Stimulated activated CD8-positive, alpha-beta memory T cell treated with anti-CD3 and anti-CD28 coated beads, Interleukin-4, amount 100 ng/mL, for 48 hours (primary cell): ENCODE results near the gene CHAF1A.

Experiments used
- DNase-seq: peaks from one replicate; pipeline ENCODE4 v3.0.0-alpha.2; 2020

Gene CHAF1A

DNA sequence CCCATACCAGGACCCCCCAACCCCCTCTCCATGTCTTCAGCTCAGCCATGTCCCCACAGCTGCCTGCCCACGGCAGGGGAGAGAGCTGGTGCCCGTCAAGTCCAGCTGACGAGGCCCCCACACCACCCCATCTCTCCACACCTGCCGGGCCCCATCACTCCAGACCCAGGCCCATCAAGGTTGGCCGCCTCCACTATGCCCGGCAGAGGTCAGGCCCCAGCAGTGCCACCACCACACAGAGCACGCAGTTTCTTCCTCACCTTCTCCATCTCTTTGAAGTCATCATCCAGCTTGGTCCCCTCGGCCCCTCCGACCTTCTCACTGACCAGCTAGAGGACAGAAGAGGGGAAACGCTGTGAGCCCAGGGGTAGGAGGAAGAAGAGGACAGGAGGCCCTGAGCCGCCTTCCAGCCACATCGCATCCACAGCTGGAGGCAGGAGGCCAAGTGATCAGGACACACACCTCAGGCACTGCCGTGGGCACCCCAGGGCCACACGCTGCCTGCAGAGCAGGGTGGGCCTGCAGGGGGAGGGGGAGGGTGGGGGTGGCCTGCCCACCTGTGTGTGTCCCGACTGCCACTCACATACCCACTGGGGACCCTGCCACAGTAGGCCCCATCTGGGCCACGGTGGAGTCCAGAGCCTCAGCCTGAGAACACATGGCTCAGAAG lies 35.6 kb upstream of the CHAF1A start:
- no peak for DNase-seq

DNA sequence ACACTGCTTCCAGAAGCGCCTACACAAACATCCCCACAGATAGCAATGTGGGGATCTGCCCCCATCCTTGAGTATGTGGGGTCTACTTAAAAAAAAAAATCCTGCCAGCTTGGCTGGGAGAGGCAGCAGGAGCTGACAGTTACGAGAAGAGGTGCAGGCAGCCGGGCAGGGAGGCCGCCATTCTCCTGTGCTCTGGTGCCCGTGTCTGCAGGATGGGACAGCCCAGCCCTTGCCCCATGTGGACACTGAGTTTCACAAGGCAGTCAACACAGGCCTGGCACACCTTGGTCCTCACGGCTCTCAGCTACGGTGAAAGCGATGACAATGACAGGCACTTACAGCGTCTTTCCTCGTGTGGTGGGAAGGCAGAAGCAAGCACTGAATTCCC lies 35.1 kb upstream of the CHAF1A start:
- DNase-seq, result no peak

DNA sequence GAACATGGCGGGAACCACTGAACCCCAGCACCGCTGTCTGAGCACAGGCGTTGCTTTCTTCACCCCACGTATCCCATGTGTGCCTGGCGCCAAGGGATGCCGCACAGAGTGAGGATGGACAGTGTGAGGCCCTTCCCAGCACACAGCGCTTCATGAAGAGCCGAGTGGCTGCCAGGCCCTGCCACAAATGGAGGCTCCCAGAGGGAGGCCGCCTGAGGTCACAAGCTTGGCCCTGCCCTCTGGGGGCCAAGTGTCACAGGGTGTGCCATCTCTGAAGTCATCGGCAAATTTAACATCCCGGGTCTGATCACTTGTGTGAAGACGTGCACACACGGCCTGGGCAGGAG lies 34.7 kb upstream of the CHAF1A start:
- DNase-seq, result no peak

DNA sequence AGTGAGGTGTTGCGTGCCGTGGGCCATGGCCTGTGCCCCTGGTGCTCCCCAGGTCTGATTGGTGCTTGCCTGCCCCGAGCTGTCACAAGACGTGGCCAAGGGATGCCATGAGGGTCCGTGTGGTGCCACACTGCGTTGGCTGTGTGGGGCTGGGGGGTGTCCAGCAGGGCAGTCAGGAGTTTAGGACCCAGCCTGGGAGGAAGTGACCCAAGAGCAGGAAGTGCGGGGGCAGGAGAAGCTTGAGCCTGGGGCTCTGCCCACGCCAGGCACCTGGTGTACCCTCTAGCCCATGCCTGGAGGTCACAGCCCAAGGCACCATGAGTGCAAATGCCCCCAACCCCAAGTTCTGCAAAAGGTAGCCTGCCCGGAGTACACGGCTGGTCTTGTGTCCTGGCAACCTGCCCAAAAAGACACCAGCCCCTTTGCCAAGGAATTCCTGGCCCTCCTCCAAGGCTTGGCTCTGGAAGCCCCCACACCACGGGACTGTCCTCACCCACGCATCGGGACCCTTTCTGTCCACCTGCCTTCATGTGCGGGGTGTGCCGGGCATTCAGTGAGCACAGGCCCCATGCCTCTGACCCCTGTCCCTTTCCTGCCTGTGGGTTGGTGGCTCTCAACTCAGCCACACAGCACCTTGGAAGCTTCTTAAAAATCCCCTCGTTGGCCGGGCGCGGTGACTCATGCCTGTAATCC lies 34.2 kb upstream of the CHAF1A start:
- DNase-seq, result no peak

DNA sequence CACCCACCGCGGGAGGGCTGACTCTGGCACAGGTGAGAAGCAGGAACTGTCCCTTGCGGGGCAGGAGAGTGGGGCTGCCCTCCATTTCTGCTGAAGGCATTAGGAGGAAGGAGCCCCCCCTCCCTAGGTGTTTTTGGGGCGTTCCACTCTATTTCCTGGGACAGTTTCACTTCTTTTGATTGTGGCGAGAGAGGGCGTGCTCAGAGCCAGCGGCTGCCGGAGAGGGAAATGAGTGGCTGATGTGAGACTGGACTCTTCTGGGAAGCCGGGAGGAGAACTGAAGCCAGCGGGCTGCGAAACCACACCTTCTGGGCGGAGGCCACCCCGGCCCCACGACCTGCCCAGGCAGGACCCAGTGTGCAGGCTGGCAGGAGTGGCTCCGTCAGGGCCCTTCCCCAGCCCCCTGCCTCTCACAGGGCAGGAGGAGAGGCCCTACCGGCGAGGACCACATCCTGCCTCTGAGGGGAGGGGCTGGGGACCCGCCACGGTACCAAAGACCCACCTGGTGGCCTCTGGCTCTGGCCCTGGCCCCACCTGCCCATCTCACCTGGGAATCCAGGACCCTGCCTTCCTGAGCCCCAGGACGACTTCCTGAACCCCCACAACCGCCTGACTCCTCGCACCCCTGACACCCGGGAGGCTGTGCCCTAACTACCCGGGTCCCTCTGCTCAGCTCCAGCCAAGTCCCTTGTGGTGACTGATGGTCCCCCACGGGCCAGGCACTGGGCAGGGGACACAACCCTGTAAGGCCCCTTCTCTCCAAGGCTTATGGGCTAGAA lies 33.1 kb upstream of the CHAF1A start:
- peak; percentile 81 for DNase-seq

DNA sequence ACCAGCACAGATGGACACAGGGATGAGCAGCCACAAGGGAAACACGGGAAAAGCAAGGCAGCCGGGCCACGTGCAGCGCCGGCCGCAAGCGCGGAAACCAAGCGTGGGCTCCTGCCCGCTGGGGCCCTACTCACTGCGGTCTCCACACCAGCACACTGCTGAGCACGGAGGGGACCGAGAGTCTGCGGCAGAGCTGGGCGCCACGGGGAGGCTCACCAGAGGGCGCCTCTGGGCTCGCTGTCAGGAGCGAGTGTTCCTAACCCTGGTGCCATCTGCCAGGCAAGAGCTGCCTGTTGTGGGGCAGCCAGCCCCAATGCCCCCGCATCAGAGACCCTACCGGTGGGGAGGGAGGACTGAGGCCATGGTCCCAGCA lies 32.6 kb upstream of the CHAF1A start:
- peak; percentile 84 for DNase-seq

DNA sequence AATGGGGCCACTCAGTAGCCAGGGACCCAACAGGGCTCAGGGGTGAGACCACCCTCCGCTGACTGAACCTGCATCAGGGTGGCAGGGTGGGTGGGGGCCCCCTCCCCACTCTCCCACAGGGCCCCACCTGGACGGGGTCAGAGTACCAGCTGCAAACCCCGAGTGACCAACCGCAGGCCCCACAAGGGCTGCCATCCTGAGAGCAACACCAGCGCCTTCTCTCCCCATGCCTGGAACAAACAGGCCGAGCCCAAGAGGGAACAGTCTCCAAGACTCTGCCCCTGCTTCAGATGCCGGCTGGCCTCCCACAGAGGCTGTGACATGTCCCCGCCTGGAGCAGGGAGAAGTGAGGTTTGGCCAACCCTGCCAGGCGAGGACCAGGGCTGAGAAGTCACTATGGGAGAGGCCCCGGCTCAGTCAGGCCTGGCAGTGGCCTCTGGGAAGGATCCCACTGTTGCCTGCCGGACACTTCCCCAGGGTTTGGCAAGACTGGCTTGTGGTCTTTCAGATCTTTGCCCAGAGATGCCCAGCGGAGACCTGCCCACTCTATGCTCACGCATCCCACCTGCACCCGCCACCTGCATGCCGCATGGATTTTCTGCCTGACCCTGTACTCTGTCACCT lies 31.9 kb upstream of the CHAF1A start:
- DNase-seq, result no peak

DNA sequence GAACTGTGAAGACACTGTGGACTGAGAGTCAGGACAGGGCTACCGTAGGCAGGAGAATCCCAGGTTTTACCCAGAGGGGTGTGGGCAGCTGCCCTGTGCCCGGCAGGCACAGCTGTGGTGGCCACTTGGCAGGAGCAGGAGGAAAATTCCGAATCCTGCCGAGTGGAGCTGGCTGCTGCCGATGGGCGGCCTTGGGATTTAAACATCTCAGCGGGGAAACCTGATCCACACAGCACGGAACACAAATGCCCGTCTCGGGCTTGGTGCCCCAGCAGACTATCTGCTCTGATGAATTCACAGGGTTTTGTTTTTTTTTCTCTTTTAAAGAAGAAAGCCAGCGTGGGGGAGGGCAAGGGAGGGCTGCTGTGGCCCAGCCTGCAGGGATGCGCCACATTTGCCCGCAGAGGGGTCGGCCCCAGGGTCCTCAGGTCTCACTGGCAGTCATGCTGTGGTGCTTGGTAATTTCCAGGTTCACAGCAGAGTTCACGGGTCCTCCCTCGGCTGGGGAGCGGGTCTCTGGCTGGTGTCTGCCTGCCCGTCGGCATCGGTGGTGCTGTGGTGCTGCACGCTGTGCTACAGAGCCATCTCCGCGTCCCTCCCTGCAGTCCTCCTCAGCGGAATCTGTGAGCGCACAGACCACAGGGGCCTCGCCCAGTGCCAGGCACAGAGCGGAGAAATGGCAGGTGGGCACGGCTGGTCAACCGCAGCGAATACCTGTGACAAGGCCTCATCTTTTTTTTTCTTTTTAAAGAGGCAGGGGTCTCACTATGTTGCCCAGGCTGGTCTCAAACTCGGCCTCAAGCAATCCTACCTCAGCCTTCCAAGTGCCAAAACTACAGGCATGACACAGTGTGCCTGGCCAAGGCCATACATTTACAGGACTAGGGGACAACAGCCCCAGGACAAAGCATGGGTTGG lies 30.9 kb upstream of the CHAF1A start:
- DNase-seq, result no peak

DNA sequence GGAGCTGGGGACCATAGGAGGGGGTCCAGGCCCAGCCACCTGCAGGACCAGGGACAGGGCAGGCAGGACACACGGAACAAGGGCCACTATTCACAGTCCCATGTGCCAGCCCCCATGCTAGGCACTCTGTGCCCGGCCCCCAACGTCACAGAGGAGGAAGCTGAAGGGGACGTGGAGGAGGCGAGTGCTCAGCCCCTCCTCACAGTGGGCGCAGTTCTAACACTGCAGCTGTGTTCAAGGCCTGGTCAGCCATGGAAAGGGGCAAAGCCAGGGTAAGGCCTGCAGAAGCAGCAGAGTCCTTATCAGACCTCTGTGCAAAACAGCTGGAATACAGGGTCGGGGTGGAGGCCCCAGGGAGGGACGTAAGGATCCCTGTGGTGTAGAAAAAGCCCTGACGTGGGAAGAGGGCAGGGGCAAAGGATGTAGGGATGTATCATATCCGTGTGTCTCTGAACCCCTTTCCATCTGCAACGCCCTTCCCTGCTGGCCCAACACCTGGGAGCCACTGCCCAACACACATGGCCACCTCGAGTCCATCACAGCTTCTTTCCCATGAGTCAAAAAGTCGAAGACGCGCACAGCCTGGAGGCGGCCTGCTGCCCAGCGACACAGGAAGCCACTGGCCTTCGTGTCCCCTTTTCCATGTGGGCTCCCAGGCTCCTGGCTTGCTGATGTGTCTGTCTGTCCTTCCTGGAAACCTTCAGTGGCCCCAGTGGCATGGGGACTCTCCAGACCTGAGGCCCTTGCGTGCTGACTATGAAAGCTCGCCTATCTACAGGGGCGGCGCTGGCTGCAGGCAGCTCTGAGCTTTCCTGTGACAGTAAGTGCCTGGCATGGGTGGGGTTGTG lies 30.1 kb upstream of the CHAF1A start:
- no peak for DNase-seq

DNA sequence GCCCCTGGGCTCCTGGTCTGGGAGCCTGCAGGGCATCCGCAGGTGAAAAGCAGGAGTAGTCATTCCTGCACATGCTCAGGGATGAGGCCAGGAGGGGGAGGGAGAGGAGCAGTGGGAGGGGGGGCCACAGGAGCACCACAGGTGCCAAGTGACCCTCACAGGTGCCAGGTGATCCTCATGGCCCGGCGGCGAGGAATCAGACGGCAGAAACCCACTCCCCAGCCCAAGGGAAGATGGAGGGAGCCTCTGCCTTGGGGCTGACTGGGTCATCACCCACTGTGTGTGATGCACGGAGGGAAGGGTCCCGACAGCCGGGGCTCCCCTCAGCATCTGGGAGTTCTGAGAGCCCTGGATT lies 29.4 kb upstream of the CHAF1A start:
- DNase-seq, result no peak

DNA sequence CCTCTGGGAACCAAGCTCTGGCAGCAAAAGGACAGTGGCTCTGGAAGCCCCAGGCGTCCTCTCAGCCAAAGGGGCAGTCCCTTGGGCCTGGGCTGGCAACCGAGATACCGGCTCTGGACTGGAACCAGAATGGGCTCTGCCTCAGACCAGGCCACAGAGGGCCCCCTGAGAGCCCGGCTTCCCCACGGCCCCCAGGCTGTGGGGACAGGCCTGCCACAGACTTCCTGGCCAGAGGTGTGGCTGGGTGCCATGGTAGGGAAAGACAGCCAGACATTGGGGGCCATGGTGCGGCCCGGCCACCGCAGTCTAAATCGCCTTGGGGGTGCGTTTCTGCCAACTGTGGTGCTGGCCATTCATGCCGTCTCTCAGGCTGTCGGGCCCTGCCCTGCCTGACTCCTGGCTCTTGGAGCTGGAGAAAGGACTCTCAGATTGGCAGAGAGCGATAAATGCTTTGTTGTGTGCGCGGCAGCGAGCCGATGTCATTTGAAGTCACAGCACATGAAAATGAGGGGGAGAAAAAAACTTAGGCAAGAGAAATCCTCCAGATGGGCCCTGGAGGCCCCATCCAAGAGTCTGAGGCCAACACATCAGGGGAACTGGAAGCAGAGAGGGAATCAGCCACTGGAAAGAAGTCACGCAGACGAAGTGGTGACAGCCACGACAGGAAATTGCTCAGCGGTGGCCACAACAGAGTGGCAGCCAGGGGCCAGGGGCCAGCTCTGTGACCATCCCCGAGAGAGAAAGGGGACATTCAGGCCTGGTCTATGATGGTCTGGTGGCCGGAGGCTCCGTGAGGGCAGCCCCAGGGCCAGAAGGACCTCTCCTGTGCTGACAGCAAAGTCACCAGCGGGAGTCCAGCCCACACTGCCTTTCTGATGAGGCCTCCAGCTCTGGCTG lies 28.6 kb upstream of the CHAF1A start:
- no peak for DNase-seq

DNA sequence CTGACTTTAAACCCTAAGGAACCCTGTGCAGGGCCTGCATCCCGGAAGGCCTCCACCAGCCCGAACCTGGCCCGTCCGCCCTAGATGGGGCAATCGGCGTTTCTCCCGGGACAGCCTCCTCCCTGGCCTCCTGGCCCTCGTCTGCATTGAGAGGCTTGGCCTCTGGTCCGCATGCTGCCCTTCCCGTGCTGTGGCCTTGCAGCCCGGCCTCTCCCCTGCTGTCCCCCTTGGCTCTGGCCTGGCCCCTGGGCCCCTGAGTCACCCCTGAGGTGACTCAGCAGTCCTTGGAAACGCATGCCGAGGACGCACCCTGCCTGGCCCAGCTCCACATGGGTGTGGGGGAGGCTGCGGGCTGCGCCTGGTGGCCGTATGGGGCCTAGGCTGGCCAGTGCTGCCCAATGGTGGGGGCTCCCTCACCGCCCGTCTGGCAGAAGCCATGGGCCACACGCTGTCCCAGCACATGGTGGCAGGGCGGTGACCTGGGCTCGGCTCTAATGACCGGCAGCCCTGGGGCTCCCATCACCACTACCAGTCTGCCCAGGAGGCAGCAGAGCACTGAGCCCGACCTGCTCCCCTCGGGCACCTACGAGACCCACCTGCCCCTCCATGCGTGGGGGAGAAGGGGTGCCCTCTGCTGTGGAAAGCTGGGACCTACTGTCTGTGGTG lies 27.8 kb upstream of the CHAF1A start:
- DNase-seq, result no peak

DNA sequence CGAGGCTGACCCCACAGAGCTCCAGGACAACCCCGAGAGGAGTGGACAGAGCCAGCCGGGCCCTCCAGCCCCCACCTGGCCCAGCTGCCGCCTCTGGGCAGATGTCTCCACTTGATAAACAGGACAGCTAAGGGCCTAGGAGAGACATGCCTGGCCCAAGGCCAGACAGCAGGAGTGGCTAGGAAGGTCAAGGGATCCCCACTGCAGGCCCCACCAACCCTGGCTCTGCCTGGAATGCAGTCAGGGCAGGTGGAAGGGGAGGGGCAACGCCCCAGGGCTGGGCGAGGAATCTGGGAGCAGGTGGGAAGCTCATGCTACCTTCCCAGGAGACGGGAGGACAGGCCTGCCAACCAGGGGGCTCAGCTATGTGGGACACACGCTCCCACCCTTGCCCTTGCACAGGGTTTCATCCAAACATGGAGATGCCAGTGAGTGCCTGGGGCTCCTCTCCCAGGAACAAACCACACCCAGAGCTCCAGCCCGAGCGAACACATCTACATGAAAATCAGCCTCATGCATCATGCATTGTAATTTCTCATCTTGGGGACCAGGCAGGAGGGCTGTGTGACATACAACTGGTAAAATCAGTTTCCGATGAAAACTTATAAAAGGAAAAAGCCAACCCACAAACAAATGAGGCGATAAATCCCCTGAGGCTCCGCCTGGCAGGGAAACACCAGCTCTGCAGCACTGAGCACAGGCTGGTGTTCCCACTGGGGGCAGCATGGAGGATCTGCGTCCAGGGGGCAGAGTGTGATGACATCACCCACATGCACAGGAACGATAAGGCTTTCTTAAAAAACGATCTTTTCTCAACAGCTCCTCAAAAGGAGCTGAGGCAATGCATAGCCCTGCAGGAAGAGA lies 27.0 kb upstream of the CHAF1A start:
- no peak for DNase-seq

DNA sequence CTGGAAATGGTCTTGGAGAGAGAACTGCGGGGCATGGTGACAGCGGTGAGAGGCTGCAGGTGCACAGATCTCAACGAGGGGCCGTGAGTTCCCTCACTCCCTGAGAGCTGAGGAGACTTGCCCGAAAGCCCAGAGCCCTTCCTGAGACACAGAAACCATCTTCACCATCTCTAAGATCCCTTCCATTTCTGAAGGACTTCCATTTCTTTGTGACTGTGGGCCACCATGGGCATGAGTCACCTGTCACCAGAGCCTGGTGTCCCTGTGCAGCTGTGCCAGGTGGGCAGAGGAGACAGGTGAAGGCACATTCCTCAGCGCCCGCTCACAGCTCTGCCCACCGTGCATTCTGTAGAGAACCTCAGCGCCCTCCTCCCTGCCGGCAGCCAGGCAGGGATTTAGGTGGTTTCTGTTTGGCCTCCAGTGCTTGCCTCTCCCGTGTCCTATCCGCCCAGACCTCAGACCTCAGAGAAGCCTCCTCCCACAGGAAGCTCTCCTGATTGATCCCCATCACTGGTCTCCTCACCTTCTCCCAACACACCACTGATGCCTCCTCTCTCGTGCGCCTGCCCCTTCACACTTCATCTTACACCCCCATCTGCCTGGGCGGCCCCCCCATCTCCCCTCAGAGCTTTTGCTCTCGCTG lies 26.3 kb upstream of the CHAF1A start:
- DNase-seq, result no peak

DNA sequence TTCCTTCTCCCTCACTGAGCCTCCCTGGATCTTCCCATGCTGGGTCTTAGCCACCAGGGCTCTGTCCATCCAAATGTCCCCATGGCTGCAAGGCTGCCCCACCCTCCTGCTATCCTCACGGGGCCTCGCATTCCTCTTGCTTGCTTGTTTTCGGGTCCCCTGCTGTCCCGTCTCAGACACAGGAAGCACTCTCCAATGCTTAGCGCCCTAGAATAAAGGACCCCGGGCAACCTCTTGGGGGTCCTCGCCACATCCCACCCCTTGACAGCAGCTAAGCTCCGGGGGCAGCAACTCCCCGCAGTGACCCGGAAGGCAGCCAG lies 25.8 kb upstream of the CHAF1A start:
- DNase-seq, result no peak

DNA sequence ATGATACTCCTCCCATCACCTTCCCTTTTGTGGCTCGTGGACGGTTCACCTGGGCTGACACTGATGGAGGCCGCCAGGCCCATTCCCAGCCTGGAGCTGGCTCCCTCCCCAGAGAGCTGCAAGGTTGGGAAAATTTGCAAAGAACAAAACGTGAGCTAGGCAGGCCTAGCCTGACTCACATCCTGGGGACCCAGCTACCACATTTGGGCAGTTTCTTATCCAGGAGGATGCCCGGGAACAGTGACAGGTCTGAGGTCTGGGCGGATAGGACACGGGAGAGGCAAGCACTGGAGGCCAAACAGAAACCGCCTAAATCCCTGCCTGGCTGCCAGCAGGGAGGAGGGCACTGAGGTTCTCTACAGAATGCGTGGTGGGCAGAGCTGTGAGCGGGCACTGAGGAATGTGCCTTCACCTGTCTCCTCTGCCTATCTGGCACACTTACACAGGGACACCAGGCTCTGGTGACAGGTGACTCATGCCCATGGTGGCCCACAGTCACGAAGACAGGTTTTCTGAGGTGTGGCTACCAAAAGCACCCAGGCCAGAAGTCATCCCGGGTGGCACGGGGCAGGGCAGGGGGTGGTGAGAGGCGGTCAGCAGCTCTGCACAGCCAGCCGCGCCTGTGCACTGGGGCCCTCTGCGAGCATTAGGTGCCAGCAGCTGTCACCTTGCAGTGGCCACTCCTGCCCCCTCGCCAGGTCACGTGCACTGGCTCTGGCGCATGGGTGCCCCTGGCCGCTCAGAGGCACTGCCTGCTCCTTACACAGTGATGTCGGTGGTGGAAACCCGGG lies 25.3 kb upstream of the CHAF1A start:
- no peak for DNase-seq

DNA sequence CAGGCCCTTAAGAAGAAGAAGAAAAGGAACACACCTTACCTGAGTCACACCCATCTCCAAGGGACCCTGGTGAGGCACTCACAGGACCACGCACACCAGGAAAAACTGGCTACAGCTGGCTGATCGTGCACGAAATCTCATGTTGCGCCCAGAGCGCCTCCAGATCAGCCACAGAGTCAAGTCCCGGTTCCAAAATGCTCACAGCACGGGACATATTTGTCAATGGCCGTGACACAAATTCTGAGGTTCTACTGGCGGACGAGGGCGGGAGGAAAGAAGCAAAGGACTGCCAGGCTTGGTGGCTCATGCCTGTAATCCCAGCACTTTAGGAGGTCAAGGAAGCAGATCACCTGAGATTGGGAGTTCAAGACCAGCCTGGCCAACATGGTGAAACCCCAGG lies 23.6 kb upstream of the CHAF1A start:
- DNase-seq, result no peak
